ENCODE results near the gene RAD51. TPM values are rescaled to one million over a fixed set of nuclear protein-coding genes. Genes with fewer than 3 reads are reported as not detected.

RAD51 gene
- total and polyA plus RNA-seq, 2 donors, result 0.98 to 2.2 TPM

DNA sequence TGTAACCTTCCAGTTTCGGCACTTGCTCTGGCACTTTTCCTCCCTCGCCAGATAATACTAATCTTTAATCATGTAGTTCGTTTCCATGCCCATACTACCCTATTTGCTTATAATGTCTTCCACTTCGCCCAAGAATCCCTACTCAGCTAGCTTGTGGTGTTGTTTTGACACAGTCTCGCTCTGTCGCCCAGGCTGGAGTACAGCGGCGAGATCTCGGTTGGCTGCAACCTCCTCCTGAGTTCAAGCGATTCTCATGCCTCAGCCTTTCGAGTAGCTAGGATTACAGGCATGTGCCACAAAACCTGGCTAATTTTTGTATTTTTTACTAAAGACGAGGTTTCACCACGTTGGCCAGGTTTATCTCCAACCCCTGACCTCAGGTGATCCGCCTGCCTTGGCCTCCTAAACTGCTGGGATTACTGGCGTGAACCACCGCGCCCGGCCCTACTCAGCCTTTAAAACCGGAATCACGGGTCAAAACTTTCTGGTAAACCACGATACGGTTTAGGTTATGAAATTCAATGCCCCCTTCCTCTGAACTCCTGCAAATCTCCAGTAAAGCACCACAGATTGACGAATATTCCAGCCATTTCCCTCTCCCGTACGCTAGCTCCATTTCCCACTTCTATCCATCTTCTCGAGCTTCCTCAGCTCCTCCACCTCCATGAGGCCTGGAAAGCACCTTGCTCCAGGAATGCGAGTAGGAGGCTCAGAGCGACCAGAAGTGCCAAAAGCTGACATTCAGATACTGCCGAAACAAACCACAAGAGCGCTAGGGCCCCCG is 878 bp upstream of the RAD51 start:
- 29% methylated on average over 31 of the region's 31 CpGs for WGBS
- H3K4me3 ChIP-seq (ENCODE audit: low read depth, low read length), result peak overlapping the region; percentile 65
- no peak for DNase-seq (ENCODE audit: extremely low spot score)

GRCh38 chr15:40695469-40695890 is 506 bp downstream of the RAD51 start:
- H3K4me3 ChIP-seq (ENCODE audit: low read depth, low read length), result peak overlapping the region; percentile 65
- H3K27ac ChIP-seq (ENCODE audit: low read depth), result no peak overlapping the region
- no peaks in the 10 kb centered on the region for H3K36me3 ChIP-seq (ENCODE audit: insufficient read depth)
- no peaks in the 10 kb centered on the region for H3K4me1 ChIP-seq (ENCODE audit: insufficient read depth)
- DNase-seq (ENCODE audit: extremely low spot score), result no peak
- under 1% methylated on average over 24 of the region's 24 CpGs for WGBS

More for the DNA sequence above, 878 bp upstream of the RAD51 start:
- Histone ChIP-seq H3K36me3 (ENCODE audit: insufficient read depth) (no peaks in the 10 kb centered on the region), H3K4me1 (ENCODE audit: insufficient read depth) (no peaks in the 10 kb centered on the region), H3K27ac (ENCODE audit: low read depth) (no peak overlapping the region)

DNA sequence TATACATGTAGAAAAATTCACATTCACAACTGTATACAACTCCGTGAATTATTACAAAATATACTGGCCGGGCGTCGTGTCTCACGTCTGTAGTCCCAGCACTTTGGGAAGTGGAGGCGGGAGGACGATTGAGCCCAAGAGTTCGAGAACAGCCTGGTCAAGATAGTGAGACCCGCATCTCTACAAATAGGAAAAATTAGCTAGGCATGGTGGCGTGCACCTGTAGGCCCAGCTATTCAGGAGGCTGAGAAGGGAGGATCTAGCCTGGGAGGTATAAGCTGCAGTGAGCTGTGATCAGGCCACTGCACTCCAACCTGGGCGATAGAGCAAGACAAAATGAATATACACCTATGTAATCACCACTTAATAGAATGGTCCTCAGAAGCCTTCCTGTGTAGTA is 1.3 kb downstream of the RAD51 start:
- Histone ChIP-seq H3K4me3 (ENCODE audit: low read depth, low read length) (no peak overlapping the region), H3K27ac (ENCODE audit: low read depth) (no peak overlapping the region), H3K36me3 (ENCODE audit: insufficient read depth) (no peaks in the 10 kb centered on the region), H3K4me1 (ENCODE audit: insufficient read depth) (no peaks in the 10 kb centered on the region)
- no peak for DNase-seq (ENCODE audit: extremely low spot score)
- WGBS, result 84% methylated on average over 11 of the region's 11 CpGs

GRCh38 chr15:40697916-40698315 is 2.9 kb downstream of the RAD51 start:
- DNase-seq (ENCODE audit: extremely low spot score), result no peak
- 93% methylated on average over 7 of the region's 7 CpGs for WGBS
- no peaks in the 10 kb centered on the region for H3K36me3 ChIP-seq (ENCODE audit: insufficient read depth)

DNA sequence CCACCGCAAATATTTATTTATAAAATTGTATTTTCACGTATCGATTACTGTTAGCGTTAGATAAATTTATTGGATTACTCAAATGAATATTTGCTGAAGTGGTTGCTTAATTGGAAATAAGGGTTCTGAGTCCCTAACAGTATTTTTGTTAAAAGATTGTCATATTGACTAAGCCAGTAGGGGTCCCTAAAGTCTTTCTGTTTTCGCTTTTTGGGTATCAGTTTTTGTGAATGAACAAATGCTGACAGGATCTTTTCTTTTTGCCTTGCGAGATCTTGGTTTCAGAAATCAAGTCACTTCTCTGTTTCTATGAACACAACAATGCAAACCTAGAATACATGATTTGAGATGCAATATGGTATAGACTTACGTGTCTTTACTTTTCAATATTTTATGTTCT is 7.1 kb downstream of the RAD51 start:
- WGBS, result 94% methylated on average over 7 of the region's 7 CpGs

More at GRCh38 chr15:40697916-40698315, 2.9 kb downstream of the RAD51 start:
- no peak overlapping the region for H3K27ac ChIP-seq (ENCODE audit: low read depth)
- no peaks in the 10 kb centered on the region for H3K4me1 ChIP-seq (ENCODE audit: insufficient read depth)
- no peak overlapping the region for H3K4me3 ChIP-seq (ENCODE audit: low read depth, low read length)

DNA sequence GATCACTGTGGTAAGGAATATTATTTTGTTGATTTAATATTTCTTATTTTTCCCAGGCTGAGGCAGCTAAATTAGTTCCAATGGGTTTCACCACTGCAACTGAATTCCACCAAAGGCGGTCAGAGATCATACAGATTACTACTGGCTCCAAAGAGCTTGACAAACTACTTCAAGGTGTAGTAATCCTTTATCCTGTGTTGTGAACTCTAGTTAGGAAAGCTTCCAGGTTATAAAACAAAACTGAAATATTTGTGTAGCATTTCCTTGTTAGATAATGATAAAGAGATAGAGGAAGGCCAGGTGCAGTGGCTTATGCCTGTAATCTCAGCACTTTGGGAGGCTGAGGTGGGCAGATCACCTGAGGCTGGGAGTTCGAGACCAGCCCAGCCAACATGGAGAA is 11.1 kb downstream of the RAD51 start:
- Histone ChIP-seq H3K4me1 (ENCODE audit: insufficient read depth) (no peaks in the 10 kb centered on the region), H3K36me3 (ENCODE audit: insufficient read depth) (no peaks in the 10 kb centered on the region), H3K27ac (ENCODE audit: low read depth) (no peak overlapping the region), H3K4me3 (ENCODE audit: low read depth, low read length) (no peak overlapping the region)
- 92% methylated on average over 2 of the region's 2 CpGs for WGBS
- no peak for DNase-seq (ENCODE audit: extremely low spot score)

More for the DNA sequence above, 7.1 kb downstream of the RAD51 start:
- no peaks in the 10 kb centered on the region for H3K4me1 ChIP-seq (ENCODE audit: insufficient read depth)
- no peaks in the 10 kb centered on the region for H3K36me3 ChIP-seq (ENCODE audit: insufficient read depth)
- H3K4me3 ChIP-seq (ENCODE audit: low read depth, low read length), result no peak overlapping the region
- no peak overlapping the region for H3K27ac ChIP-seq (ENCODE audit: low read depth)
- DNase-seq (ENCODE audit: extremely low spot score), result no peak

DNA sequence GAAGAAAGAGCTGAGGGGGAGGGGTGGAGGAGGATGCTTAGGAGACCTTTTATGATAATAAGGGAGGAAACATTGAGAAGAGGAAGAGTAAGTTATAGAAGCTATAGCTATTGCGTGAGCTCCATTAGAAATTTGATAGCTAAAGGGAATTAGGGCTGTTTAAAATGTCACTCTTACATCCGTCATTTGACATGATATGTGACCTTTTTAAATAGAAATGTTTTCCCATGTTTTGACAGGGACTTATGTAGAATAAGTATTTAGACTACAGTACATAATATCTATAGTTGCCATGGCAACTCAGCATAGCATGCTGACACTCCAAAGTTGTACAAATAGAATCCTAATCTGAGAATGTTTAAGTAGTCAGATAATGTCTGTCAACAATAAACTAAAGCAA is 19.2 kb downstream of the RAD51 start:
- H3K4me1 ChIP-seq (ENCODE audit: insufficient read depth), result no peaks in the 10 kb centered on the region
- DNase-seq (ENCODE audit: extremely low spot score), result no peak
- H3K36me3 ChIP-seq (ENCODE audit: insufficient read depth), result no peaks in the 10 kb centered on the region
- no peak overlapping the region for H3K27ac ChIP-seq (ENCODE audit: low read depth)
- no peak overlapping the region for H3K4me3 ChIP-seq (ENCODE audit: low read depth, low read length)
- WGBS, result 71% methylated on average over 2 of the region's 2 CpGs

GRCh38 chr15:40716165-40716564 is 21.2 kb downstream of the RAD51 start:
- no peak for DNase-seq (ENCODE audit: extremely low spot score)
- H3K36me3 ChIP-seq (ENCODE audit: insufficient read depth), result no peaks in the 10 kb centered on the region
- H3K4me3 ChIP-seq (ENCODE audit: low read depth, low read length), result no peak overlapping the region
- H3K4me1 ChIP-seq (ENCODE audit: insufficient read depth), result no peaks in the 10 kb centered on the region
- WGBS, result 94% methylated on average over 6 of the region's 6 CpGs
- no peak overlapping the region for H3K27ac ChIP-seq (ENCODE audit: low read depth)

DNA sequence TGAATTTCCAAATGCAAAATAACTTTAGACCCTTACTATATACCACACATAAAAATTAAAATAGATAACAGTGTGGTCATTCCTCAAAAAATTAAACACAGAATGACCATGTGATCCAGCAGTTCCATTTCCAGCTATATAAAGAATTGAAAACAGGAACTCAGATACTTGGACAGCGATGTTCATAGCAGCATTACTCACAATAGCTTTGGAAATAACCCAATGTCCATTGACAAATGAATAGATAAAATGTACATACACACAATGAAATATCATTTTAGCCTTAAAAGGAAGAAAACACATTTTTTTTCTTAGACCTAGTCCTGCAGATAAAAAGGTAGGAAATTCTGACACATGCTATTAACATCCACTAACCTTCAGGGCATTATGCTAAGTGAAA is 26.7 kb downstream of the RAD51 start:
- Histone ChIP-seq H3K4me1 (ENCODE audit: insufficient read depth) (no peaks in the 10 kb centered on the region), H3K27ac (ENCODE audit: low read depth) (no peak overlapping the region), H3K36me3 (ENCODE audit: insufficient read depth) (no peaks in the 10 kb centered on the region), H3K4me3 (ENCODE audit: low read depth, low read length) (no peak overlapping the region)
- WGBS, result 84% methylated on average over 1 of the region's 1 CpG
- no peak for DNase-seq (ENCODE audit: extremely low spot score)

- H3K4me3 ChIP-seq (ENCODE audit: low read depth, low read length), result no peak overlapping the region
- H3K4me1 ChIP-seq (ENCODE audit: insufficient read depth), result no peaks in the 10 kb centered on the region
- no peak overlapping the region for H3K27ac ChIP-seq (ENCODE audit: low read depth)
- WGBS, result 93% methylated on average over 4 of the region's 4 CpGs
- H3K36me3 ChIP-seq (ENCODE audit: insufficient read depth), result no peaks in the 10 kb centered on the region
- no peak for DNase-seq (ENCODE audit: extremely low spot score)
Measured at GRCh38 chr15:40722354-40722753, 27.4 kb downstream of the RAD51 start.

DNA sequence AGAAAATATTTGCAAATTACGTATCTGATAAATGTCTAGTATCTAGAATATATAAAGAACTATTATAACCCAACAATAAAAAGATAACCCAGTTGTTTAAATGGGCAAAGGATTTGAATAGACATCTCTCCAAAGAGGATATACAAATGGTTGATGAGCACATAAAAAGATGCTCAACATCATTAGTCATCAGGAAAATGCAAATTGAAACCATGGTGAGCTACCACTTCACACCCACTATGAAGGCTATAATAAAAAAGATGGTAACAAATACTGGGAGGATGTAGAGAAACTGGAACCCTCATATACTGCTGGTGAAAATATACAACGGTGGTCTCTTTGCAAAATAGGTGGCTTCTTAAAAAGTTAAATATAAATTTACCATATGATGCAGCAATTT is 28.0 kb downstream of the RAD51 start:
- 92% methylated on average over 2 of the region's 2 CpGs for WGBS
- no peak overlapping the region for H3K4me3 ChIP-seq (ENCODE audit: low read depth, low read length)
- DNase-seq (ENCODE audit: extremely low spot score), result no peak
- H3K27ac ChIP-seq (ENCODE audit: low read depth), result no peak overlapping the region
- no peaks in the 10 kb centered on the region for H3K36me3 ChIP-seq (ENCODE audit: insufficient read depth)
- H3K4me1 ChIP-seq (ENCODE audit: insufficient read depth), result no peaks in the 10 kb centered on the region

GRCh38 chr15:40723919-40724318 is 28.9 kb downstream of the RAD51 start:
- 74% methylated on average over 2 of the region's 2 CpGs for WGBS
- no peaks in the 10 kb centered on the region for H3K36me3 ChIP-seq (ENCODE audit: insufficient read depth)
- H3K4me3 ChIP-seq (ENCODE audit: low read depth, low read length), result no peak overlapping the region
- H3K27ac ChIP-seq (ENCODE audit: low read depth), result no peak overlapping the region
- no peak for DNase-seq (ENCODE audit: extremely low spot score)
- H3K4me1 ChIP-seq (ENCODE audit: insufficient read depth), result no peaks in the 10 kb centered on the region

DNA sequence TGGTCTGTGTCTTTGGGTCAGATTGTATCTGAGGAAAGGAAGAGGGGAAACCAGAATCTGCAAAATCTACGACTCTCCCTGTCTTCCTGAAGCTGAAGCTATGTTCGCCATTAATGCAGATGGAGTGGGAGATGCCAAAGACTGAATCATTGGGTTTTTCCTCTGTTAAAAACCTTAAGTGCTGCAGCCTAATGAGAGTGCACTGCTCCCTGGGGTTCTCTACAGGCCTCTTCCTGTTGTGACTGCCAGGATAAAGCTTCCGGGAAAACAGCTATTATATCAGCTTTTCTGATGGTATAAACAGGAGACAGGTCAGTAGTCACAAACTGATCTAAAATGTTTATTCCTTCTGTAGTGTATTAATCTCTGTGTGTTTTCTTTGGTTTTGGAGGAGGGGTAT is 36.1 kb downstream of the RAD51 start:
- Histone ChIP-seq H3K4me3 (ENCODE audit: low read depth, low read length) (no peak overlapping the region), H3K4me1 (ENCODE audit: insufficient read depth) (no peaks in the 10 kb centered on the region), H3K27ac (ENCODE audit: low read depth) (no peak overlapping the region), H3K36me3 (ENCODE audit: insufficient read depth) (no peaks in the 10 kb centered on the region)
- WGBS, result 80% methylated on average over 3 of the region's 3 CpGs
- DNase-seq (ENCODE audit: extremely low spot score), result no peak

DNA sequence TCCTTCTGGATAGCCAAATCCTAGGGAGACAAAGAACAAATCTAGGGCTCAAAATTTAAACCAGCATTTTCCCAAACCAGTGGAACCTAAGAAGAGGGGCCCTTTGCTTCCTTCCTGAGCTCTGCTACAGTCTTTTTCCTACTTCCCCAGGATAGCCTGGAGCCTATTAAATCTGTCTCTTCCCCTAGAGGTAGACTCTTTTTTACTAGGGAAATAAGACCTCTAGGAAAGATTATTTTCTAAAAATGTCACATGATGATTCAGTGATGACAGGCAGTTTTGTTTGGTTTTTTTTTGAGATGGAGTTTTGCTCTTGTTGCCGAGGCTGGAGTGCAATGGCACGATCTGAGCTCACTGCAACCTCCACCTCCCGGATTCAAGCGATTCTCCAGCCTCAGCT is 41.6 kb downstream of the RAD51 start:
- H3K4me1 ChIP-seq (ENCODE audit: insufficient read depth), result no peaks in the 10 kb centered on the region
- H3K4me3 ChIP-seq (ENCODE audit: low read depth, low read length), result no peak overlapping the region
- no peak for DNase-seq (ENCODE audit: extremely low spot score)
- peaks cover 2% of the 10 kb centered on the region for H3K36me3 ChIP-seq (ENCODE audit: insufficient read depth)
- H3K27ac ChIP-seq (ENCODE audit: low read depth), result no peak overlapping the region
- WGBS, result 87% methylated on average over 4 of the region's 4 CpGs
